Cerebellar cortex (tissue), 1 donor: ENCODE results near the gene IL21R.

Experiments used
- DNase-seq: peaks from one replicate; pipeline ENCODE4 v3.0.0-alpha.2; 2015; ENCODE audit warnings: low spot score

The IL21R gene

GRCh38 chr16:27463741-27464591 lies 62.0 kb downstream of the IL21R start:
- DNase-seq, result no peak

GRCh38 chr16:27464626-27465482 lies 62.9 kb downstream of the IL21R start:
- DNase-seq, result no peak

- DNase-seq, result no peak
Measured at GRCh38 chr16:27465483-27465879, 63.5 kb downstream of the IL21R start.

- no peak for DNase-seq
Measured at GRCh38 chr16:27468941-27469531, 67.1 kb downstream of the IL21R start.

GRCh38 chr16:27470567-27471431 lies 68.8 kb downstream of the IL21R start:
- no peak for DNase-seq

GRCh38 chr16:27471661-27472060 lies 69.7 kb downstream of the IL21R start:
- DNase-seq, result no peak

GRCh38 chr16:27472091-27473020 lies 70.4 kb downstream of the IL21R start:
- no peak for DNase-seq

- no peak for DNase-seq
Measured at GRCh38 chr16:27473101-27473900, 71.3 kb downstream of the IL21R start.

GRCh38 chr16:27474041-27474440 lies 72.1 kb downstream of the IL21R start:
- DNase-seq, result no peak

- DNase-seq, result no peak
Measured at GRCh38 chr16:27474921-27475320, 72.9 kb downstream of the IL21R start.

- no peak for DNase-seq
Measured at GRCh38 chr16:27475561-27475960, 73.6 kb downstream of the IL21R start.

GRCh38 chr16:27476240-27476639 lies 74.3 kb downstream of the IL21R start:
- DNase-seq, result no peak

- DNase-seq, result no peak
Measured at GRCh38 chr16:27480761-27481160, 78.8 kb downstream of the IL21R start.

GRCh38 chr16:27481282-27481934 lies 79.4 kb downstream of the IL21R start:
- no peak for DNase-seq

- no peak for DNase-seq
Measured at GRCh38 chr16:27482397-27483087, 80.6 kb downstream of the IL21R start.

- DNase-seq, result no peak
Measured at GRCh38 chr16:27483088-27483437, 81.1 kb downstream of the IL21R start.

- no peak for DNase-seq
Measured at GRCh38 chr16:27483624-27484023, 81.7 kb downstream of the IL21R start.

GRCh38 chr16:27485126-27485525 lies 83.2 kb downstream of the IL21R start:
- DNase-seq, result no peak

GRCh38 chr16:27485811-27486210 lies 83.8 kb downstream of the IL21R start:
- DNase-seq, result no peak
